Uterus (tissue), 2 donors: Measurements from ENCODE around the gene DNAI1.

ENCODE experiments used
- CTCF ChIP-seq, 4 experiments: fragments of 200-600 bp in 2 of 4; fragments of 450-650 bp in 2 of 4; sonication (generic) in 2 of 4; IDR thresholded peaks; one replicate each; pipeline ENCODE4 v1.5.1; 2016 to 2019; ENCODE audit warnings: antibody characterized with exemption in 4 of 4, mild to moderate bottlenecking in 2 of 4, moderate library complexity in 1 of 4
- POLR2A ChIP-seq, 2 donors: fragments of 450-650 bp; IDR thresholded peaks; one replicate each; pipeline ENCODE4 v1.6.1; 2016; ENCODE audit warnings: antibody characterized with exemption in 2 of 2, mild to moderate bottlenecking in 1 of 2, moderate library complexity in 1 of 2

GRCh38 chr9:34562135-34562745 is 103.6 kb downstream of the DNAI1 start:
- TF ChIP-seq CTCF (IDR thresholded peaks at IDR 0.05) (peak in 1 of 4 experiments; percentile 5), POLR2A (IDR thresholded peaks at IDR 0.05) (no peak)
